DND-41 (cell line): ENCODE data around the gene ARHGEF7.

Source experiments
- ATAC-seq: fragments of 200-7000 bp; cut with Tn5 transposase; 3 replicates; pipeline ENCODE4 v1.9.1; 2021; ENCODE audit warnings: low read depth; ENCODE audit not compliant: insufficient read depth
- DNase-seq: peaks from one replicate; pipeline ENCODE4 v3.0.0-alpha.2; 2020
- H2AFZ ChIP-seq: 2 replicates; pipeline ENCODE4 v1.6.0; 2012; ENCODE audit warnings: low read depth, low read length
- H3K27ac ChIP-seq: 2 replicates; pipeline ENCODE4 v1.5.1; 2012; ENCODE audit warnings: low read length, inconsistent platforms
- H3K27me3 ChIP-seq: fragments of 200-600 bp; sonication (generic); 2 replicates; pipeline ENCODE4 v1.6.0; 2012; ENCODE audit warnings: low read length, mild to moderate bottlenecking, inconsistent platforms; ENCODE audit not compliant: insufficient read depth, poor library complexity
- H3K36me3 ChIP-seq: 2 replicates; pipeline ENCODE4 v1.5.1; 2012; ENCODE audit warnings: low read length, inconsistent platforms; ENCODE audit not compliant: insufficient read depth
- H3K4me1 ChIP-seq: 2 replicates; pipeline ENCODE4 v1.5.1; 2012; ENCODE audit warnings: mild to moderate bottlenecking, low read length; ENCODE audit not compliant: insufficient read depth
- H3K4me2 ChIP-seq: 2 replicates; pipeline ENCODE4 v1.6.0; 2012; ENCODE audit warnings: mild to moderate bottlenecking, moderate library complexity, low read length, inconsistent platforms; ENCODE audit not compliant: insufficient read depth
- H3K4me3 ChIP-seq, 2 experiments: fragments of 200-600 bp in 1 of 2; shearing (Covaris generic) in 1 of 2; 2 replicates each; pipeline ENCODE4 v1.5.1; 2012 to 2016; ENCODE audit warnings: inconsistent platforms in 2 of 2, low read length in 2 of 2, mild to moderate bottlenecking in 2 of 2, low read depth in 1 of 2, moderate library complexity in 1 of 2
- H3K79me2 ChIP-seq: 2 replicates; pipeline ENCODE4 v1.6.0; 2012; ENCODE audit warnings: low read length, inconsistent platforms; ENCODE audit not compliant: insufficient read depth
- H3K9ac ChIP-seq: 2 replicates; pipeline ENCODE4 v1.6.0; 2012; ENCODE audit warnings: low read depth, mild to moderate bottlenecking, inconsistent platforms, low read length, moderate library complexity
- H3K9me3 ChIP-seq: 2 replicates; pipeline ENCODE4 v1.5.1; 2012; ENCODE audit warnings: low read length, moderate library complexity, mild to moderate bottlenecking, inconsistent platforms; ENCODE audit not compliant: insufficient read depth, severe bottlenecking
- H4K20me1 ChIP-seq: 2 replicates; pipeline ENCODE4 v1.6.0; 2012; ENCODE audit warnings: low read length; ENCODE audit not compliant: insufficient read depth
- CTCF ChIP-seq: IDR thresholded peaks from 2 replicates; pipeline ENCODE4 v1.5.1; 2012; ENCODE audit warnings: borderline replicate concordance, low read length, moderate library complexity, mild to moderate bottlenecking; ENCODE audit not compliant: poor library complexity, severe bottlenecking; ENCODE audit errors: extremely low read depth
- EZH2 ChIP-seq: IDR thresholded peaks from 3 replicates; pipeline ENCODE4 v1.6.1; 2012; ENCODE audit warnings: borderline replicate concordance, low read depth, mild to moderate bottlenecking, moderate library complexity, low read length, inconsistent platforms; ENCODE audit not compliant: severe bottlenecking

ARHGEF7 gene

GRCh38 chr13:111243981-111244380 lies 128.9 kb downstream of the ARHGEF7 start:
- H3K4me3 ChIP-seq, result no peak overlapping the region
- H2AFZ ChIP-seq, result no peak overlapping the region
- no peaks in the 10 kb centered on the region for H3K4me1 ChIP-seq
- ATAC-seq, result no peak
- peaks cover 82% of the 10 kb centered on the region for H3K79me2 ChIP-seq
- H3K27me3 ChIP-seq, result no peaks in the 10 kb centered on the region
- no peak overlapping the region for H3K27ac ChIP-seq
- H3K36me3 ChIP-seq, result peaks cover 98% of the 10 kb centered on the region
- H4K20me1 ChIP-seq, result peaks cover 42% of the 10 kb centered on the region
- no peak overlapping the region for H3K9ac ChIP-seq
- TF ChIP-seq CTCF, result no peak
- TF ChIP-seq EZH2, result no peak
- DNase-seq, result no peak
- H3K9me3 ChIP-seq, result no peaks in the 10 kb centered on the region
- H3K4me2 ChIP-seq, result no peak overlapping the region

GRCh38 chr13:111245576-111246384 lies 130.7 kb downstream of the ARHGEF7 start:
- H3K79me2 ChIP-seq, result peaks cover 81% of the 10 kb centered on the region
- peaks cover 99% of the 10 kb centered on the region for H3K36me3 ChIP-seq
- no peak overlapping the region for H2AFZ ChIP-seq
- no peak overlapping the region for H3K9ac ChIP-seq
- ATAC-seq, result no peak
- peaks cover 39% of the 10 kb centered on the region for H4K20me1 ChIP-seq
- no peaks in the 10 kb centered on the region for H3K27me3 ChIP-seq
- no peak overlapping the region for H3K27ac ChIP-seq
- no peaks in the 10 kb centered on the region for H3K9me3 ChIP-seq
- TF ChIP-seq CTCF, result no peak
- TF ChIP-seq EZH2, result no peak
- no peak for DNase-seq
- H3K4me1 ChIP-seq, result no peaks in the 10 kb centered on the region
- no peak overlapping the region for H3K4me2 ChIP-seq
- no peak overlapping the region for H3K4me3 ChIP-seq

- Histone ChIP-seq H3K27ac (no peak overlapping the region), H3K9ac (no peak overlapping the region), H3K79me2 (peaks cover 80% of the 10 kb centered on the region), H2AFZ (no peak overlapping the region), H3K4me2 (no peak overlapping the region), H3K4me1 (no peaks in the 10 kb centered on the region), H3K27me3 (no peaks in the 10 kb centered on the region), H3K9me3 (no peaks in the 10 kb centered on the region), H3K36me3 (peaks cover 99% of the 10 kb centered on the region), H4K20me1 (peaks cover 31% of the 10 kb centered on the region), H3K4me3 (no peak overlapping the region)
- ATAC-seq, result no peak
- TF ChIP-seq EZH2, result no peak
- no peak for TF ChIP-seq CTCF
- DNase-seq, result no peak
Observed at GRCh38 chr13:111247552-111247951, 132.4 kb downstream of the ARHGEF7 start.
